Activated CD4-positive, alpha-beta memory T cell treated with anti-CD3 and anti-CD28 coated beads for 36 hours (primary cell): Measurements from ENCODE around the gene DGCR2. TPM values are rescaled to one million over a fixed set of nuclear protein-coding genes. Genes with fewer than 3 reads are reported as not detected.
A peak's percentile ranks its signal among the peaks of the same experiment; 100 is the strongest.

Experiments
- CTCF ChIA-PET: fragments of 350-600 bp; sonication (Branson Sonifier 250); formaldehyde crosslinking; loops from one replicate; lab custom pipeline; 2021; ENCODE audit warnings: antibody characterized with exemption, inconsistent platforms; lab: Charles Lee
- POLR2A ChIA-PET: fragments of 350-600 bp; sonication (Branson Sonifier 250); formaldehyde crosslinking; loops from one replicate; lab custom pipeline; 2021; ENCODE audit warnings: antibody characterized with exemption; lab: Charles Lee
- DNase-seq: peaks from one replicate; pipeline ENCODE4 v3.0.0-alpha.2; 2020
- H3K27ac Mint-ChIP-seq: one replicate; pipeline ENCODE4 v1.8.0; 2021; ENCODE audit warnings: mixed read lengths
- H3K27me3 Mint-ChIP-seq: one replicate; pipeline ENCODE4 v1.8.0; 2021; ENCODE audit warnings: mixed read lengths
- H3K36me3 Mint-ChIP-seq: one replicate; pipeline ENCODE4 v1.8.0; 2021; ENCODE audit warnings: mixed read lengths
- H3K4me1 Mint-ChIP-seq: one replicate; pipeline ENCODE4 v1.8.0; 2021; ENCODE audit warnings: low read depth, mixed read lengths
- H3K4me3 Mint-ChIP-seq: one replicate; pipeline ENCODE4 v1.8.0; 2021; ENCODE audit warnings: mild to moderate bottlenecking, mixed read lengths
- H3K9me3 Mint-ChIP-seq: one replicate; pipeline ENCODE4 v1.8.0; 2021; ENCODE audit warnings: mixed read lengths
- intact Hi-C: fragments of 100-400 bp; cut with micrococcal nuclease; formaldehyde crosslinking; loops from one replicate; pipeline ENCODE4 v1.15.1; 2023
- total RNA-seq, 2 experiments: library from RNA; stranded (reverse); gene quantifications; one replicate each; pipeline ENCODE4 v1.2.3, GENCODE V29; 2021

DGCR2 gene
- total RNA-seq, 2 experiments from 2014 or later, result 17.4 to 17.6 TPM

DNA sequence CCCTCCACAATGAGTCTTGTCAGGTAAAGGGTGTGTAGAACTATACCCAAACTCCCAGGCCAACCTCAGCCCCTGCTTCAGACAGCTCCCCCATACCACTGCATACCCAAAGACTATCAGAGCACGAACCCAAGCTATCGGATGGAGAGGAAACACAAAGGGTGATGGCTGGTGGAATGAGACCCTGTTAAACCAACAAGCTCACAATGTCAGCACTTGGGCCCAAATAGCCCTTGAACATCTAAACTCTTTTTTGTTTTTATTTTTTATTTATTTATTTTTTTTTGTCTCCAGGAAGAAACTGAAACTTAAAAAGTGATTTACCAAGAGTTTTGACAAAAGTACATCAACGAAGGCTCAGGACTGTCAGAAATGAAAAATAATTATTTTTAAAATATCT lies 10.6 kb downstream of the DGCR2 start:
- Mint-ChIP-seq H3K4me1 (peaks cover 72% of the 10 kb centered on the region), H3K27me3 (no peaks in the 10 kb centered on the region), H3K36me3 (no peaks in the 10 kb centered on the region), H3K4me3 (no peak overlapping the region), H3K9me3 (no peaks in the 10 kb centered on the region), H3K27ac (peak overlapping the region; percentile 52)
- no peak for DNase-seq
- POLR2A ChIA-PET, result interaction anchor here (1.3 kb wide), 1 partner anchor 10 kb away, joined by 5 read pairs; the partner anchor contains the start of gene DGCR2
- CTCF ChIA-PET, result interaction anchor here (0.9 to 2.2 kb wide), 2 partner anchors 9 to 33 kb away, joined by 4 to 9 read pairs; partner anchors contain the start of gene ESS2
- intact Hi-C loops, result no loop called here

DNA sequence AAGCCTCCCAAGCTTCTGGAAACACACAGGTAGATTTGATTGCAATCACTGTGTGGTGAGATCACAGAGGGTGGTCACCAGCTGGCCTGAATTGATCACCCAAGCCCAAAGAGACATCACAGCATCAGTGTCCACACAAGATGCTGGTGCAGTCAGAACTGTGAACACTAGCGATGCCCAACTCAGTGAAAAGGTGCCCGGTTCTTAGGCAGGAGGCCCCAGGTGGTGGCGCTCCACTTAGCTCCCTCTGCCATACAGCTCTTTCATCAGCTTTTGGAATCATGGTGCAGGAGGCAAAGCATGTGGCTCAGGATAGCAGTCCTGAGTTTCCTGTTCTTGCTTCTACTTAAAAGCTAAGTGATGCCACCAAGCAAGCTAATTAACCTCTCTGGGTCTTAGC lies 11.1 kb downstream of the DGCR2 start:
- H3K27ac Mint-ChIP-seq, result peak overlapping the region; percentile 52

DNA sequence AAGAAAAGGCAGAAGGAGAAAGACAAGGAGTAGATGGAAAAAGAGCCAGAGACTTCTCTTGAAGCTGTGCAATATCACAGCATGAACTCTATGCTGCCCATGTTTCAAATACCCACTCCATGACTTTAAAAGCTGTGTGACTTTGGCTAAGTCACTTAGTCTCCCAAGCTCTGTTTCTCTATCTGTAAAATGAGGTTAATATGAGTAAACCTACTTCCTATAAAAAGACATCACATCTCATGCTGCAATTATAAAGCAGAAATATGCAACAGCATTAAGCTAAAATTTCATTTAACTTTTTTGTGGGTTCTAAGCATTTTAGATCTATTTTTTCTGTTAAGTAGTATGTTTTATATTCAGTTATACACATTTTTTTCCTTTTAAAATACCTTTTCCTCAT lies 11.6 kb downstream of the DGCR2 start:
- ChIA-PET CTCF (interaction anchor here (0.7 to 2.2 kb wide), 3 partner anchors 10 to 34 kb away, joined by 3 to 9 read pairs (median 4); partner anchors contain the start of genes DGCR2 and ESS2), POLR2A (interaction anchor here (1.3 kb wide), 1 partner anchor 11 kb away, joined by 5 read pairs; the partner anchor contains the start of gene DGCR2)
- Mint-ChIP-seq H3K27me3 (no peaks in the 10 kb centered on the region), H3K4me1 (peaks cover 73% of the 10 kb centered on the region), H3K27ac (peak overlapping the region; percentile 40), H3K4me3 (no peak overlapping the region), H3K9me3 (no peaks in the 10 kb centered on the region), H3K36me3 (no peaks in the 10 kb centered on the region)
- DNase-seq, result no peak
- intact Hi-C loops, result no loop called here

More for the DNA sequence above, 11.1 kb downstream of the DGCR2 start:
- Mint-ChIP-seq H3K9me3 (no peaks in the 10 kb centered on the region), H3K4me3 (no peak overlapping the region), H3K4me1 (peaks cover 72% of the 10 kb centered on the region), H3K36me3 (no peaks in the 10 kb centered on the region), H3K27me3 (no peaks in the 10 kb centered on the region)
- intact Hi-C loops, result no loop called here
- CTCF ChIA-PET, result interaction anchor here (0.9 to 2.2 kb wide), 2 partner anchors 9 to 33 kb away, joined by 4 to 9 read pairs; partner anchors contain the start of gene ESS2
- POLR2A ChIA-PET, result interaction anchor here (1.3 kb wide), 1 partner anchor 11 kb away, joined by 5 read pairs; the partner anchor contains the start of gene DGCR2
- no peak for DNase-seq

DNA sequence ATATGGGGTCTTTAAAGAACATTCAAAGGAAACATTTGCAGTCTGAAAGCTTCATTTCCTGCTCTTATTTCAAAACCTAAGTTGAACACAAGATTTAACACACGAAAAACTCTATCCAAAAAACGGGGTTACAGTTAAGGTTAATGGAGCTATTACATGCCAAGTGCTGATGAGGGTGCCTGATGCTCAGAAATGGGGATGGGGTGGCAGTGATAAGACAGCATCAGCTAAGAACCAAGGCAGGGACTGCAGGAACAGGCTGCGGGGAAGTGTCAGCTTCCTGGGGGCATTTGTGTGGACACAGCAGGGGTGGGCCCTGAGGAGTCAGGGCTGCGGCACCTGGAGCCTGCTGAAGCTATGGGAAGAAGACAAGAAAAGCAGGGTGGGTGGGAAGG lies 12.2 kb downstream of the DGCR2 start:
- POLR2A ChIA-PET, result interaction anchor here (1.0 kb wide), 1 partner anchor 12 kb away, joined by 4 read pairs; the partner anchor contains the start of gene DGCR2
- CTCF ChIA-PET, result interaction anchor here (0.7 to 2.2 kb wide), 2 partner anchors 12 to 34 kb away, joined by 3 to 9 read pairs; partner anchors contain the start of genes DGCR2 and ESS2
- H3K27ac Mint-ChIP-seq, result peak overlapping the region; percentile 85
- no peaks in the 10 kb centered on the region for H3K36me3 Mint-ChIP-seq
- H3K27me3 Mint-ChIP-seq, result no peaks in the 10 kb centered on the region
- no peak for DNase-seq
- intact Hi-C loops, result no loop called here
- H3K9me3 Mint-ChIP-seq, result no peaks in the 10 kb centered on the region
- peaks cover 68% of the 10 kb centered on the region for H3K4me1 Mint-ChIP-seq
- H3K4me3 Mint-ChIP-seq, result peak overlapping the region; percentile 34

DNA sequence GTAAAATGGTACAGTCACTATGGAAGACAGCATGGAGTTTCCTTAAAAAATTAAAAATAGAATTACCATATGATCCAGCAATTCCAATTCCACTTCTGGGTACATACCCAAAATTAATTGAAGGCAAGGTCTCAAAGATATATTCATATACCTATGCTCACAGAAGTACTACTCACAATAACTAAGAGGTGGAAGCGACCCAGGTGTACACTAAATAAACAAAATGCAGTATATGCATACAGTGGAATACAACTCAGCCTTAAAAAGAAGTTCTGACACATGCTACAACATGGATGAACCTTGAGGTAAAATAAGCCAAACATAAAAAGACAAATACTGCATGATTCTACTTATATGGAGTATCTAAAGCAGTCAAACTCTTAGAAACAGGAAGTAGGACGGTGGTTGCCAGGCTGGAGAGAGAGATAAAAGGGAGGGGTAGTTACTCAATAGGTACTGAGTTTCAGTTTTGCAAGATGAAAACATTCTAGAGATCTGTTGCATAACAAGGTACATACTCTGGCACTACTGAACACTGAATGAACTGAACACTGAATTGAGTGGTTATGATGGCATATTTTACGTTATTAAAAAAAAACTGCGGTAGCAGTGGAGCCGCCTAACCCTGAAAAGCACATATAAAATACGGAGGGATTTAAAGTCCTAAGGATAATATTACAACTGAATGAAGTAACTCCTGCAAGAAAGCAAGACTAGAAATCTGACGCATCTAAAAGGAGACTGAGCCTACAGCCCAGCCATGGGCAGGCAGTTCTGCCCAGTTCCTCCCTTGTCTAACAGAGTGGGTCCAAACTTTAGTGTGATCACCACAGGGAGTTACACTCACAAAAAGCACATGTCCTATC lies 12.8 kb downstream of the DGCR2 start:
- CTCF ChIA-PET, result interaction anchor here (1.7 kb wide), 1 partner anchor 9 kb away, joined by 7 read pairs; no protein-coding TSS in a partner anchor
- Mint-ChIP-seq H3K9me3 (no peaks in the 10 kb centered on the region), H3K4me1 (peaks cover 63% of the 10 kb centered on the region), H3K36me3 (no peaks in the 10 kb centered on the region), H3K4me3 (peak overlapping the region; percentile 34), H3K27ac (peak overlapping the region; percentile 85), H3K27me3 (no peaks in the 10 kb centered on the region)
- intact Hi-C loops, result loop anchor here (1.0 to 5.0 kb wide), 3 partner anchors 13 to 368 kb away; partner anchors contain the start of genes CDC45, DGCR2, SLC25A1 and UFD1
- POLR2A ChIA-PET, result interaction anchor here (1.0 kb wide), 1 partner anchor 13 kb away, joined by 4 read pairs; the partner anchor contains the start of gene DGCR2
- DNase-seq, result peak; percentile 67

DNA sequence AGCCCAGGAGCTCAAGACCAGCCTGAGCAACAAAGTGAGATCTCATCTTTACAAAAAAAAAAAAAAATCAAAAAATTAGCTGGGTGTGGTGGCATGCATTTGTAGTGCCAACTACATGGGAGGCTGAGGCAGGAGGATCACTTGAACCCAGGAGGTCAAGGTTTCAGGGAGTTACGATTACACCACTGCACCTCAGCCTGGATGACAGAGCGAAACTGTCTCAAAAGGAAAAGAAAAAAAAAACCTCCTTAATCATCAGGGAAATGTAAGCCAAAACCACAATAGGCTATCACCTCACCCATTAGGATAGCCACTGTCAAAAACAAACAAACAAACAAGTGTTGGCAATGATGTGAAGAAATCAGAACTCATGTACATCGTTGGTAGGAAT lies 13.4 kb downstream of the DGCR2 start:
- H3K4me1 Mint-ChIP-seq, result peaks cover 63% of the 10 kb centered on the region
- intact Hi-C loops, result loop anchor here (1.0 to 5.0 kb wide), 3 partner anchors 13 to 368 kb away; partner anchors contain the start of genes CDC45, DGCR2, SLC25A1 and UFD1
- peak overlapping the region; percentile 64 for H3K27ac Mint-ChIP-seq
- ChIA-PET CTCF (interaction anchor here (1.7 kb wide), 1 partner anchor 10 kb away, joined by 7 read pairs; no protein-coding TSS in a partner anchor), POLR2A (no interaction called here)
- H3K27me3 Mint-ChIP-seq, result no peaks in the 10 kb centered on the region
- H3K4me3 Mint-ChIP-seq, result no peak overlapping the region
- DNase-seq, result no peak
- H3K9me3 Mint-ChIP-seq, result no peaks in the 10 kb centered on the region
- H3K36me3 Mint-ChIP-seq, result no peaks in the 10 kb centered on the region

DNA sequence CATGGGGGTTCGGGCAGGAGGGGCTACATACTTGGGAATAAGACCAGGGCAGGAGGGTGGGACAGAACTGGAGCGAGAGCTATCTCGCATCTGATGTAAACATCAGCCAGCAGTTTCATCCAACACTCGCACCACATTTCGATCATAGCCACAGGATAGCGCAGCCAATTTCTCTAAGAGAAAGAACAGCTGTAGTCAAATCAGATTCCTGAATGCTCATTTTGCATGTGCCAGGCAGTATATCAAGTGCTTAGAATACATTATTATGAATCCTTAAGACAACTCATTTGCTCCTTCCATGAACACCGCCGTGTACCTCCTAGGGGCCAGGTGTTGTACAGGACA lies 14.5 kb downstream of the DGCR2 start:
- peaks cover 62% of the 10 kb centered on the region for H3K4me1 Mint-ChIP-seq
- H3K27ac Mint-ChIP-seq, result no peak overlapping the region
- DNase-seq, result no peak
- no peak overlapping the region for H3K4me3 Mint-ChIP-seq
- no peaks in the 10 kb centered on the region for H3K27me3 Mint-ChIP-seq
- POLR2A ChIA-PET, result interaction anchor here (0.7 kb wide), 2 partner anchors 8 to 13 kb away, joined by 3 read pairs; no protein-coding TSS in a partner anchor
- CTCF ChIA-PET, result interaction anchor here (1.1 to 1.7 kb wide), 2 partner anchors 11 to 72 kb away, joined by 4 to 7 read pairs; no protein-coding TSS in a partner anchor
- no peaks in the 10 kb centered on the region for H3K36me3 Mint-ChIP-seq
- intact Hi-C loops, result loop anchor here (5.0 kb wide), 2 partner anchors 70 to 370 kb away; partner anchors contain the start of genes CDC45, SLC25A1 and UFD1
- H3K9me3 Mint-ChIP-seq, result no peaks in the 10 kb centered on the region

DNA sequence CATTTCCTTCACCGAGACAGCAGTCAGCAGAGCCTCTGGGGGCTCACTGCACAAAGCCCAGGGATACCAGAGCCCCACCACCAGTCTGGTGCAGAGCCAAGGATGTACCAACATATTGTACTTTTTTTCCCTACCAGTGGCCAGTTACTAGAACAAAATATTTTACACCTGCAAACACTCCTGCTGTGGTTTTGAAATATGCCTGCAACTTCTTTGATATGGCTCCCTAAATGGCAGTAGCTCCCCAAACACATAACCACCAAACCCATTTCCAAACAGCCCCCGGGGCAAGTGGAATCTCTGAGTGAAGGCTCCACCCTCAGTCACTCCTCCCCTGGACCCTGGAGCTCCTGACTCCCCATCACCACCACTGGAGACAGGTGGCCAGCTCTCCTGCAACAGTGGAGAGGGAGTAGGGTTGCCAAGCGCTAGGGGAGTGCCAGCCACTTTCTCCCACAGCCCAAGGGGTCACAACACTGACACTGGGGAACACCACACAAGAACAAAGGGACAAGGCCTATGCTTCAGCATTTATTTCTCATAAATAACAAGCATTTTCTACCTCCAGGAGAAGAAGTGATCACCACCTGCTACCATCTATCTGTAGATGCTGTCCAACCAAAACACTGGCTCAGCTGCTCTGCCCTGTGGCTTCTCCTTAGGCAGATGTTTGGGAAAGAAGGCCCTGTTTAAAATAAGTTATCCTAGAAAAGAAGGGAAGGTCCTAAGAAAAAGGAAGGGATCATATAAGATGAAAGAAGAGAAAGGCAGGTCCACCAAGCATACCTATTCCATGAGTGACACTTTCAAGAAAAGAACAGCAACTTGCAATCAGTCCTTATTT lies 15.1 kb downstream of the DGCR2 start:
- no peaks in the 10 kb centered on the region for H3K9me3 Mint-ChIP-seq
- peaks cover 58% of the 10 kb centered on the region for H3K4me1 Mint-ChIP-seq
- peak overlapping the region; percentile 28 for H3K27ac Mint-ChIP-seq
- no peaks in the 10 kb centered on the region for H3K27me3 Mint-ChIP-seq
- no peaks in the 10 kb centered on the region for H3K36me3 Mint-ChIP-seq
- H3K4me3 Mint-ChIP-seq, result no peak overlapping the region
- DNase-seq, result no peak
- ChIA-PET CTCF (interaction anchor here (0.7 to 1.7 kb wide), 7 partner anchors 8 to 321 kb away, joined by 3 to 7 read pairs (median 4); partner anchors contain the start of gene ESS2), POLR2A (no interaction called here)
- intact Hi-C loops, result loop anchor here (5.0 kb wide), 2 partner anchors 70 to 370 kb away; partner anchors contain the start of genes CDC45, SLC25A1 and UFD1

DNA sequence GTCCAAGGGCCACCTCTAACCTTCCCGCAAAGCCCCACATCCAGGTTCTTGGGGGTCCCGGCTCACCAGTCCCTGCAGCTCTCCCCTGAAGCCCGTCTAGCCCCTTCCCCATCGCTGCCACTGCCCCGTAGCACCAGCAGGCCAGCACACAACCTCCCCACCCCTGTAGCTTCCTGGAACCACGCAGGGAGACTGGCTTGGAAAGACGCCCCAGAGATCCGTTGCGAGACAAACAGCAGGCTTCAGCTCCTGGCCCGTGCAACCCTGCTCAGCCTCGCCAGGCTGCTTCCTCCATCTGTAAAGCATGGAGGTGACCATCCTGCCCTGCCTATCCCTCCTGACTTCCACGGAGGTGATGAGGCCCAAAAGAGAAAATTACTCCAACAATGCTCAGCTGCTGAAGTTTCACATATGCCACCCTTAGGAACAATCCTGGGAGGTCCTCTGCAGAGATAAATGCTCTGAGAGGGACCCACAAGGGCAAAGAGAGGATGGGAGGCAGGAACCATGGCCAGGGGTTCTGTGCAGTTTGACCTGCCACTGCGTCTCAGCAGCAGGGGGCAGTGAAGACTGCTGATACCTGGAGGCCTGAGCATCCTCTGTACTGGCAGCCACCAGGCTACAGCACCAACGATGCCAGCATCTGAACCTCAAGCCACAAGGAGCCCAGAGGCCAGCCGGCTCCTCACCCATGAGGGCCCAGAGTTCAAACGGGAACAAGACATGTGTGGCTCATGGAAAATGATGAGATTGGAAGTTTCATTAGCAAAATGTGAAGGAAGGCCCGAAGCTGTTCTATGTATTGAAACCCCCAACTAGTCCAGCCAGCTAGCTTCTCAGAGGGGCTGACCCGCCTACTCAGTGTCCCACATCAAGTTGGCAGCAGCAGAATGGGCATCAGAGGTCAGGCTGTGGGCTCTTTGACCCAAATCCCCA lies 16.1 kb downstream of the DGCR2 start:
- DNase-seq, result peak; percentile 68
- Mint-ChIP-seq H3K9me3 (no peaks in the 10 kb centered on the region), H3K27me3 (no peaks in the 10 kb centered on the region), H3K4me3 (no peak overlapping the region), H3K27ac (peak overlapping the region; percentile 28), H3K4me1 (peaks cover 55% of the 10 kb centered on the region), H3K36me3 (no peaks in the 10 kb centered on the region)
- intact Hi-C loops, result loop anchor here (5.0 kb wide), 2 partner anchors 71 to 371 kb away; partner anchors contain the start of genes CDC45, SLC25A1 and UFD1
- ChIA-PET CTCF (interaction anchor here (0.7 to 1.3 kb wide), 5 partner anchors 9 to 322 kb away, joined by 3 to 5 read pairs (median 3); partner anchors contain the start of gene ESS2), POLR2A (interaction anchor here (0.6 kb wide), 1 partner anchor 790 kb away, joined by 3 read pairs; no protein-coding TSS in a partner anchor)

DNA sequence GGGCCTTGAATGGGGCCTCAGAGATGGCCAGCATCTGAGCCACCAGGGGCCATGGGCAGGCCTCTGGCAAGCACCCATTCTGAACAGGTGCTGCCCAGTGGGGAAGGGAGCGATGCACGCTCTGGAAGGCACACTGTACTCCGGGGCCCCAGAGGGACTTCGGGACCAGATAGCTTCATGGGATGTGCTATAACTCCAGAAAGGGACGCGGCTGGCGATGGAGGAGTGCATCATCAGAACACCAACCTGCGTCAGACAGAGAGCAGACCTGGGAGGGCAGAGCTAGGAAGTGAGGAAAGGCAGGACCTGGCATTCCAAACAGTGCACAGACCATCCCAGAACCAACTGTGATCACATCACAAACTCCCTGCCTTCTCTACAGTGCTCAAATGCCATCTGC lies 16.8 kb downstream of the DGCR2 start:
- DNase-seq, result no peak
- Mint-ChIP-seq H3K9me3 (no peaks in the 10 kb centered on the region), H3K36me3 (no peaks in the 10 kb centered on the region), H3K27ac (no peak overlapping the region), H3K27me3 (no peaks in the 10 kb centered on the region), H3K4me1 (peaks cover 49% of the 10 kb centered on the region), H3K4me3 (no peak overlapping the region)
- intact Hi-C loops, result loop anchor here (5.0 kb wide), 2 partner anchors 72 to 372 kb away; partner anchors contain the start of genes CDC45, SLC25A1 and UFD1
- CTCF ChIA-PET, result interaction anchor here (0.7 kb wide), 1 partner anchor 31 kb away, joined by 3 read pairs; no protein-coding TSS in a partner anchor
- POLR2A ChIA-PET, result interaction anchor here (0.6 kb wide), 1 partner anchor 791 kb away, joined by 3 read pairs; no protein-coding TSS in a partner anchor
